OCI-LY1 (cell line): ENCODE results near the gene ZFP57.

Experiments used
- CTCF ChIP-seq: fragments of 200-600 bp; sonication (generic), shearing (Covaris generic); IDR thresholded peaks from 2 replicates; pipeline ENCODE4 v1.5.1; 2017; ENCODE audit warnings: mild to moderate bottlenecking, antibody characterized with exemption, low read length, moderate library complexity, mixed read lengths
- EZH2 ChIP-seq: fragments of 200-600 bp; sonication (generic), shearing (Covaris generic); IDR thresholded peaks from 2 replicates; pipeline ENCODE4 v1.8.0; 2017; ENCODE audit warnings: borderline replicate concordance, mixed run types, mild to moderate bottlenecking, antibody characterized with exemption, low read length, moderate library complexity, mixed read lengths

- no peak for TF ChIP-seq CTCF
- no peak for TF ChIP-seq EZH2
These were observed 6.9 kb downstream of the ZFP57 start for GRCh38 chr6:29674008-29674407.
